ENCODE measurements around the gene FAM83F. TPM values are rescaled to one million over a fixed set of nuclear protein-coding genes. Genes with fewer than 3 reads are reported as not detected.
"Not testable (repeated sequence)": the region's sequence is repeated elsewhere in the genome, so short reads cannot be mapped to it uniquely, and the experiment has no call there.

Gene FAM83F
- total RNA-seq, 6 experiments from 2014 or later = not detected

DNA sequence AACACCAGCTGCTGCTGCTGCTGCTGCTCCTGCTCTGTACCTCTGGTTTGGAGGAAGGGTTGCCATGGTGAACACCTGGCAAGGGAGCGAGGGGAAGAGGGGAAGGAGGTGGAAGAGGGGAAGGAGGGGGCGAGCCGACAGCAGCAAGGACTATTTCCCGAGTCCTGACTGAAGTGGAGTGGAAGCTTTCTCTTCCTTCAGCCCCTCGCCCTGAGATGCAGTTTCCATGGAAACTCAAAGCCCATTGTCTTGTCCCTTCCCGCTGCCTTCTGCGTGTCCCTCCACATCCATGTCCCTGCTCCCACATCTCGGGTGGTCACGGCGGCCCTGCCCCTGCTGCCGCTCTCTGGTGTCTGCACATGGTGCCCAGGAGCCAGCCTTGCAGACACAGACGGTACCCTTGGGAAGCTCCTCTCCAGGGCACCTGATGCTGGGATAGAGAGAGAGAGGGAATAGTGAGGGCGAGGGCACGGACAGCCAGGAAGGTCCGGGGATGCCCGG lies 28.6 kb downstream of the FAM83F start:
- DNase-seq = no peak
- no peaks in the 10 kb centered on the region for H3K4me1 Mint-ChIP-seq (ENCODE audit: low read depth)
- no peak overlapping the region for H3K4me3 Mint-ChIP-seq
- no peaks in the 10 kb centered on the region for H3K36me3 Mint-ChIP-seq (ENCODE audit: low read depth)
- TF ChIP-seq, protein P1, sequence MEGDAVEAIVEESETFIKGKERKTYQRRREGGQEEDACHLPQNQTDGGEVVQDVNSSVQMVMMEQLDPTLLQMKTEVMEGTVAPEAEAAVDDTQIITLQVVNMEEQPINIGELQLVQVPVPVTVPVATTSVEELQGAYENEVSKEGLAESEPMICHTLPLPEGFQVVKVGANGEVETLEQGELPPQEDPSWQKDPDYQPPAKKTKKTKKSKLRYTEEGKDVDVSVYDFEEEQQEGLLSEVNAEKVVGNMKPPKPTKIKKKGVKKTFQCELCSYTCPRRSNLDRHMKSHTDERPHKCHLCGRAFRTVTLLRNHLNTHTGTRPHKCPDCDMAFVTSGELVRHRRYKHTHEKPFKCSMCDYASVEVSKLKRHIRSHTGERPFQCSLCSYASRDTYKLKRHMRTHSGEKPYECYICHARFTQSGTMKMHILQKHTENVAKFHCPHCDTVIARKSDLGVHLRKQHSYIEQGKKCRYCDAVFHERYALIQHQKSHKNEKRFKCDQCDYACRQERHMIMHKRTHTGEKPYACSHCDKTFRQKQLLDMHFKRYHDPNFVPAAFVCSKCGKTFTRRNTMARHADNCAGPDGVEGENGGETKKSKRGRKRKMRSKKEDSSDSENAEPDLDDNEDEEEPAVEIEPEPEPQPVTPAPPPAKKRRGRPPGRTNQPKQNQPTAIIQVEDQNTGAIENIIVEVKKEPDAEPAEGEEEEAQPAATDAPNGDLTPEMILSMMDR (IDR thresholded peaks at IDR 0.05) = no peak
- H3K9me3 Mint-ChIP-seq = no peaks in the 10 kb centered on the region
- no peak overlapping the region for H3K27ac Mint-ChIP-seq
- H3K27me3 Mint-ChIP-seq (ENCODE audit: insufficient read depth) = peaks cover 22% of the 10 kb centered on the region

GRCh38 chr22:40024201-40025061 lies 29.7 kb downstream of the FAM83F start:
- H3K27me3 Mint-ChIP-seq (ENCODE audit: insufficient read depth) = peaks cover 17% of the 10 kb centered on the region
- H3K36me3 Mint-ChIP-seq (ENCODE audit: low read depth) = no peaks in the 10 kb centered on the region
- no peaks in the 10 kb centered on the region for H3K9me3 Mint-ChIP-seq
- no peak overlapping the region for H3K4me3 Mint-ChIP-seq
- H3K4me1 Mint-ChIP-seq (ENCODE audit: low read depth) = no peaks in the 10 kb centered on the region
- H3K27ac Mint-ChIP-seq = no peak overlapping the region
- DNase-seq = peak; percentile 29
- TF ChIP-seq, protein P1 (IDR thresholded peaks at IDR 0.05) = peak; percentile 90

DNA sequence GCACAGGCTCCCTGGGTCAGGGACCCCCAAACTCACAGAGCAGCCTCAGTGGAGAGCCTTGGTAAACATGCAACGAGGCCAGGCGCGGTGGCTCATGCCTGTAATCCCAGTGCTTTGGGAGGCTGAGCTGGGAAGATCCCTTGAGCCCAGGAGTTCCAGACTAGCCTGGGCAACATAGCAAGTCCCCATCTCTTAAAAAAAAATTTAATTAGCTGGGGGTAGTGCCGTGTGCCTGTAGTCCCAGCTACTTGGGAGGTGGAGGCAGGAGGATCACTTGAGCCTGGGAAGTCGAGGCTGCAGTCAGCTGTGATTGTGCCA lies 30.3 kb downstream of the FAM83F start:
- not testable (repeated sequence) for H3K36me3 Mint-ChIP-seq (ENCODE audit: low read depth); DNase-seq; H3K4me3 Mint-ChIP-seq; H3K9me3 Mint-ChIP-seq; H3K4me1 Mint-ChIP-seq (ENCODE audit: low read depth); H3K27ac Mint-ChIP-seq
- TF ChIP-seq, protein P1 (IDR thresholded peaks at IDR 0.05) = peak; percentile 14
- H3K27me3 Mint-ChIP-seq (ENCODE audit: insufficient read depth) = peaks cover 17% of the 10 kb centered on the region

DNA sequence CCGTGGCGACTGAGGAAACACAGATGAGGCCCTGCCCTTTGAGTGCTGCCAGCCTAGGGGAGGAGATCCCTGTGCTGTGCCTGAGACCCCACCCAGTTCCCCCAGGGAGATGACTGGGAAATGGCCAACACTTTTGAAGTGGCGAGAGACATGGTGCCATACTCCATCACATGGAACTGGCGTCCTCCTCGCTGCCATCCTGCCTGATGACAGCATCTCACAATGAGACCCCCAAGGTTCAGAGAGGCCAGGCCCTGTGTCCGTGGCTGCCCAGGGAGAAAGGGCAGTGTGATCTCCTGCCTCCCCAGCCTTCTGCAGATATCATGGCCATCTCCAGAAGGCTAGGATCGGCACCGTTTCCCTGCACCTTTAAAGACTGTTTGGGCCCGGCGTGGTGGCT lies 31.1 kb downstream of the FAM83F start:
- Mint-ChIP-seq H3K27me3 (ENCODE audit: insufficient read depth) (peaks cover 19% of the 10 kb centered on the region), H3K36me3 (ENCODE audit: low read depth) (no peaks in the 10 kb centered on the region), H3K4me3 (no peak overlapping the region), H3K27ac (no peak overlapping the region), H3K4me1 (ENCODE audit: low read depth) (no peaks in the 10 kb centered on the region), H3K9me3 (no peaks in the 10 kb centered on the region)
- DNase-seq = no peak
- TF ChIP-seq, protein P1 (IDR thresholded peaks at IDR 0.05) = no peak

GRCh38 chr22:40026641-40027040 lies 31.9 kb downstream of the FAM83F start:
- TF ChIP-seq, protein P1 (IDR thresholded peaks at IDR 0.05) = no peak
- no peaks in the 10 kb centered on the region for H3K9me3 Mint-ChIP-seq
- H3K4me3 Mint-ChIP-seq = no peak overlapping the region
- peaks cover 20% of the 10 kb centered on the region for H3K27me3 Mint-ChIP-seq (ENCODE audit: insufficient read depth)
- H3K36me3 Mint-ChIP-seq (ENCODE audit: low read depth) = no peaks in the 10 kb centered on the region
- no peak overlapping the region for H3K27ac Mint-ChIP-seq
- no peaks in the 10 kb centered on the region for H3K4me1 Mint-ChIP-seq (ENCODE audit: low read depth)
- DNase-seq = no peak

All from HFFc6 (cell line).